Neural progenitor cell (in vitro differentiated cells): ENCODE data around the gene CUL4B. TPM values are rescaled to one million over a fixed set of nuclear protein-coding genes. Genes with fewer than 3 reads are reported as not detected.

Experiments used
- DNase-seq: peaks from one replicate; pipeline ENCODE4 v3.0.0-alpha.2; 2016; ENCODE audit warnings: low spot score
- H2AFZ ChIP-seq: fragments of 200-600 bp; sonication (generic); replicated peaks from 2 replicates; pipeline ENCODE4 v1.6.1; 2016; ENCODE audit warnings: antibody characterized with exemption
- H3F3A ChIP-seq: fragments of 200-600 bp; sonication (generic); 2 replicates; pipeline ENCODE4 v1.6.1; 2016; ENCODE audit warnings: antibody characterized with exemption, low read depth
- H3K27ac ChIP-seq: fragments of 200-600 bp; sonication (generic); 2 replicates; pipeline ENCODE4 v1.5.1; 2016; ENCODE audit warnings: mild to moderate bottlenecking
- H3K27me3 ChIP-seq: fragments of 200-600 bp; sonication (generic); 2 replicates; pipeline ENCODE4 v1.6.1; 2016; ENCODE audit warnings: mild to moderate bottlenecking, moderate library complexity
- H3K36me3 ChIP-seq: fragments of 200-600 bp; sonication (generic); 2 replicates; pipeline ENCODE4 v1.5.1; 2016
- H3K4me1 ChIP-seq: fragments of 200-600 bp; sonication (generic); 2 replicates; pipeline ENCODE4 v1.6.1; 2016; ENCODE audit warnings: mixed run types
- H3K4me2 ChIP-seq: fragments of 200-600 bp; sonication (generic); 2 replicates; pipeline ENCODE4 v1.6.1; 2016
- H3K4me3 ChIP-seq: fragments of 200-600 bp; sonication (generic); 2 replicates; pipeline ENCODE4 v1.5.1; 2016
- H3K79me2 ChIP-seq: fragments of 200-600 bp; sonication (generic); 2 replicates; pipeline ENCODE4 v1.6.1; 2016; ENCODE audit warnings: low read depth
- H3K9ac ChIP-seq: fragments of 200-600 bp; sonication (generic); 2 replicates; pipeline ENCODE4 v1.6.1; 2016
- H3K9me3 ChIP-seq: fragments of 200-600 bp; sonication (generic); 2 replicates; pipeline ENCODE4 v1.5.1; 2016; ENCODE audit warnings: low read depth
- H4K20me1 ChIP-seq: fragments of 200-600 bp; sonication (generic); 2 replicates; pipeline ENCODE4 v1.6.1; 2016; ENCODE audit warnings: low read depth
- H3K27ac Mint-ChIP-seq: 3 replicates; pipeline ENCODE4 v1.8.0; 2021; ENCODE audit warnings: mixed read lengths
- H3K27me3 Mint-ChIP-seq: 2 replicates; pipeline ENCODE4 v1.8.0; 2022; ENCODE audit warnings: low read depth, mild to moderate bottlenecking, inconsistent platforms, moderate library complexity, mixed read lengths; ENCODE audit not compliant: insufficient read depth
- H3K36me3 Mint-ChIP-seq: 3 replicates; pipeline ENCODE4 v1.8.0; 2021; ENCODE audit warnings: mixed read lengths
- H3K4me1 Mint-ChIP-seq: 3 replicates; pipeline ENCODE4 v1.8.0; 2021; ENCODE audit warnings: mixed read lengths
- H3K4me3 Mint-ChIP-seq: 3 replicates; pipeline ENCODE4 v1.8.0; 2021; ENCODE audit warnings: mild to moderate bottlenecking, moderate library complexity, mixed read lengths
- H3K9me3 Mint-ChIP-seq: 3 replicates; pipeline ENCODE4 v1.8.0; 2020; ENCODE audit warnings: mixed read lengths
- CTCF ChIP-seq: fragments of 200-600 bp; sonication (generic); IDR thresholded peaks from 2 replicates; pipeline ENCODE4 v1.5.1; 2017; ENCODE audit warnings: antibody characterized with exemption, mild to moderate bottlenecking
- EZH2 ChIP-seq: fragments of 200-600 bp; sonication (generic); IDR thresholded peaks from 2 replicates; pipeline ENCODE4 v1.6.1; 2017; ENCODE audit warnings: antibody characterized with exemption, mild to moderate bottlenecking, moderate library complexity
- EZH2phosphoT487 ChIP-seq: fragments of 200-600 bp; sonication (generic); IDR thresholded peaks from 2 replicates; pipeline ENCODE4 v1.6.1; 2017; ENCODE audit warnings: antibody characterized with exemption
- total RNA-seq: library from RNA; depleted of rRNA; stranded (reverse); fragments of >200 nt; gene quantifications from 2 replicates; pipeline ENCODE4 v1.2.3, GENCODE V29; 2015; ENCODE audit warnings: low replicate concordance

CUL4B gene
- total RNA-seq, 1 donor from 2014 or later = 95.2 TPM

DNA sequence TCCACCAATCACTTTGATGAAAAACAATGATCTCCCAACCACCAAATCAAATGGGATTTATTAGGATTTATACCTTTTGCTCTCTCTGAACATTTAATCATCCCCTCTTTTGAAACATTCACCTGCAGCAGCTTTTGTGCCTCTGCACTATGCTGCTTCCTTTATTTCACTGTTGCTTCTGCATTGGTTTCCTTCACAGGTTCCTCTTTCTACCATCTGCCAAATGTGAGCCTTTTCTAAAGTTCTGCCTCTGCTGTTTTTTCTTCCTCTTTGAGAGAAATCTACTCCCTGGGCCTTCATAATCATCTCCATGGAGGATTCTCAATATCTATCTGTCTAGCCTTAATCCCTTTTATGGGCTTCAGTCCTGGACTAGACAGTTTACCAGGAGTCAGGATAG is 24.7 kb downstream of the CUL4B start:
- no peak overlapping the region for H3K27ac ChIP-seq
- no peaks in the 10 kb centered on the region for H3F3A ChIP-seq
- H3K4me3 Mint-ChIP-seq = no peak overlapping the region
- no peaks in the 10 kb centered on the region for H3K36me3 ChIP-seq
- H3K4me3 ChIP-seq = no peak overlapping the region
- no peak overlapping the region for H2AFZ ChIP-seq
- no peaks in the 10 kb centered on the region for H3K9me3 ChIP-seq
- no peak overlapping the region for H3K27ac Mint-ChIP-seq
- H3K4me2 ChIP-seq = no peak overlapping the region
- no peaks in the 10 kb centered on the region for H4K20me1 ChIP-seq
- H3K79me2 ChIP-seq = no peaks in the 10 kb centered on the region
- no peak for TF ChIP-seq EZH2
- no peak for TF ChIP-seq EZH2phosphoT487
- TF ChIP-seq CTCF = no peak
- no peak overlapping the region for H3K9ac ChIP-seq
- H3K36me3 Mint-ChIP-seq = peaks cover 11% of the 10 kb centered on the region
- H3K27me3 Mint-ChIP-seq = peaks cover 2% of the 10 kb centered on the region
- H3K9me3 Mint-ChIP-seq = no peaks in the 10 kb centered on the region
- DNase-seq = no peak
- H3K27me3 ChIP-seq = no peaks in the 10 kb centered on the region
- H3K4me1 Mint-ChIP-seq = no peaks in the 10 kb centered on the region
- H3K4me1 ChIP-seq = no peaks in the 10 kb centered on the region

DNA sequence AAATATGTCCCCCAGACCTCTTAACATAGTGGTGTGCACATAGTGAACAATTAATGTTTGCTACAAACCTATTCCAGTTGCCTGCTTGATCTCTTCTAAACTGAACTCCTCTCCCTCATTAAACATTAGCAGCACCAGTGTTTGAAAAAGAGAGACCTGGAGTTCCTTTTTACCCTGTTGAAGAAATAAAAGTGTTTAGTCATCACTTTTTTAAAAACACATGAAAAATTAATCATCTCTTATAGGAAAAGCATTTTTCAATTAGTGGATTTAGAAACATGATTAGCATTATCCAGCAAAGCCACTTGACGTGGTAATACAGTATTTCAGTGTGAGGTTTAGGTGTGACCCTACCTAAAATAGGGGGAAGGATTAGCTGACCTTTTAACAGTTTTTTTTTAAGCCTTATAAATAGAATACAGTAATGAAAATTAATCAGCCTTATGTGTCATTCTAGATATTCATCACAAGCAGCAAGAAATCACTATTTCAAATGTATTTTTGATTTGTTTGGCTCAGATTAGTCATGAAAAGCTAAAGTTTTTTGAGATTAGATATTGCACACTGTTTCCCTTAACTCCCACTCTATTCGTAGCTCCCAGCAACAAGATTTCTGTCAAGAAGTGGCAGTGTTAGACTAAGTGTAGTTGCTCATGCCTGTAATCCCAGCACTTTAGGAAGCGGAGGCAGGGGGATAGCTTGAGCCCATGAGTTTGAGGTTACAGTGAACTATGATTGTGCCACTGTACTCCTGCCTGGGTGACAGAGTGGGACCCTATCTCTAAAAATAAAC is 26.2 kb downstream of the CUL4B start:
- Histone ChIP-seq H3K9me3 (no peaks in the 10 kb centered on the region), H3K27me3 (no peaks in the 10 kb centered on the region), H3K79me2 (no peaks in the 10 kb centered on the region), H3K4me3 (no peak overlapping the region), H3K4me2 (no peak overlapping the region), H2AFZ (no peak overlapping the region), H3K4me1 (no peaks in the 10 kb centered on the region), H3F3A (no peaks in the 10 kb centered on the region), H3K9ac (no peak overlapping the region), H3K36me3 (no peaks in the 10 kb centered on the region), H4K20me1 (no peaks in the 10 kb centered on the region), H3K27ac (no peak overlapping the region)
- Mint-ChIP-seq H3K4me3 (no peak overlapping the region), H3K27me3 (peaks cover 2% of the 10 kb centered on the region), H3K9me3 (no peaks in the 10 kb centered on the region), H3K4me1 (no peaks in the 10 kb centered on the region), H3K36me3 (peaks cover 11% of the 10 kb centered on the region), H3K27ac (no peak overlapping the region)
- TF ChIP-seq EZH2phosphoT487 = no peak
- no peak for TF ChIP-seq CTCF
- no peak for TF ChIP-seq EZH2
- no peak for DNase-seq

GRCh38 chrX:120522820-120523219 is 37.9 kb downstream of the CUL4B start:
- Histone ChIP-seq H3K27me3 (no peaks in the 10 kb centered on the region), H3K4me3 (no peak overlapping the region), H3K4me2 (no peak overlapping the region), H3K4me1 (no peaks in the 10 kb centered on the region), H3K36me3 (peaks cover 3% of the 10 kb centered on the region), H3K9me3 (peaks cover 3% of the 10 kb centered on the region), H2AFZ (no peak overlapping the region), H3K9ac (no peak overlapping the region), H4K20me1 (no peaks in the 10 kb centered on the region), H3F3A (no peaks in the 10 kb centered on the region), H3K79me2 (no peaks in the 10 kb centered on the region), H3K27ac (no peak overlapping the region)
- Mint-ChIP-seq H3K4me3 (no peak overlapping the region), H3K36me3 (peaks cover 6% of the 10 kb centered on the region), H3K27me3 (no peaks in the 10 kb centered on the region), H3K27ac (no peak overlapping the region), H3K9me3 (peaks cover 2% of the 10 kb centered on the region), H3K4me1 (no peaks in the 10 kb centered on the region)
- DNase-seq = no peak
- TF ChIP-seq EZH2 = no peak
- TF ChIP-seq CTCF = no peak
- no peak for TF ChIP-seq EZH2phosphoT487
